Natural killer cell treated with Interleukin-12 subunit alpha and Interleukin-12 subunit beta and Interleukin-15 and Interleukin-18, amount 100 ng/mL, for 72 hours (primary cell): ENCODE measurements around the gene MRC1. TPM values are rescaled to one million over a fixed set of nuclear protein-coding genes. Genes with fewer than 3 reads are reported as not detected.

Source experiments
- ATAC-seq, 2 donors: fragments of 150-1000 bp; cut with Tn5 transposase in 1 of 2; sonication (Bioruptor Pico), chemical (Tn5 transposase) in 1 of 2; 2 replicates each; pipeline ENCODE4 v1.10.0; 2021
- DNase-seq: peaks from one replicate; pipeline ENCODE4 v3.0.0; 2022; ENCODE audit warnings: low spot score
- H3K27ac Mint-ChIP-seq, 2 donors: 1 replicate in 1 of 2; 2 replicates in 1 of 2; pipeline ENCODE4 v1.8.0; 2022; ENCODE audit warnings: mixed read lengths in 2 of 2, mild to moderate bottlenecking in 1 of 2, moderate library complexity in 1 of 2
- H3K27me3 Mint-ChIP-seq, 2 donors: 1 replicate in 1 of 2; 2 replicates in 1 of 2; pipeline ENCODE4 v1.8.0; 2022; ENCODE audit warnings: mixed read lengths in 2 of 2
- H3K36me3 Mint-ChIP-seq: one replicate; pipeline ENCODE4 v1.8.0; 2022; ENCODE audit warnings: mixed read lengths
- H3K4me1 Mint-ChIP-seq, 2 donors: 1 replicate in 1 of 2; 2 replicates in 1 of 2; pipeline ENCODE4 v1.8.0; 2022; ENCODE audit warnings: low read depth in 2 of 2, mixed read lengths in 2 of 2, mild to moderate bottlenecking in 1 of 2
- H3K4me3 Mint-ChIP-seq: one replicate; pipeline ENCODE4 v1.8.0; 2022; ENCODE audit warnings: mixed read lengths
- H3K9me3 Mint-ChIP-seq: 2 replicates; pipeline ENCODE4 v1.8.0; 2022; ENCODE audit warnings: mixed read lengths
- total RNA-seq, 2 donors: library from RNA; stranded (reverse); gene quantifications; one replicate each; pipeline ENCODE4 v1.2.3, GENCODE V29; 2022

MRC1 gene
- total RNA-seq = not detected

DNA sequence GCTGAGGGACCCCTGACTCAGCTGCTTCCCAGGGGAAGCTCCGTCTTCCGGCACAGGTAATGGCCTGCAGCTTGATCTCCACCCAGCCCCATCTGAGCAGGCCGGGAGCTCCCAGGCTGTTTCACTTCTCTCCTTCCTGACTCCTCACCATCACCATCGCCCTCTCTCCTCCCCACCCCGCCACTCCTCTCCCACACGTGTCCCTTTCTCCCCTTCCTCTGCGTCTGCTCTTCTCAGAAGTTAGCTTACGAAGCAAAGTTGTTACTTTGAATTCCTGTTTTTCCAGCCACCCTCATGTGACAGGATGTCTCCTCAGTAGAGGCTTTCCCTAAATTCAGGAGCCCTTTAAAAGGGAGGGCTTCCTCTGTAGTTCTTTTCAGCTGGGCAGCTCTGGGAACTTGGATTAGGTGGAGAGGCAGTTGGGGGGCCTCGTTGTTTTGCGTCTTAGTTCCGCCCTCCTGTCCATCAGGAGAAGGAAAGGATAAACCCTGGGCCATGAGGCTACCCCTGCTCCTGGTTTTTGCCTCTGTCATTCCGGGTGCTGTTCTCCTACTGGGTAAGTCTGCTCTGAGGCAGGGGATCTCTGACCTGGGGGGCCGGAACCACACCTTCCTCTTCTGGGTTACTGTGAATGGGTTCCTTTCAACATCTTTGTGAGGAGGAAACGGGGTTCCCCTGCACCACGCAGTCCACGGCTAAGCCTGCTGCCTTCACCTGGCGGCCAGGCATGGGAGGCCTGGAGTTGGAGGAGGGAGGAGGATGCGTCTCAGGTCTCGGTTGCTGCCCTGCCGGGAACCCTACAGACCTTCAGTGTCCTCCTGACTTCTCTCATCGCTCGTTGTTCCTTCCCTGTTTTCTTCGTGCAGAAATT, at the start of gene MRC1:
MRC1 (plus strand) TSS at position 378 of the 871 bp plus-strand sequence; CDS start at position 496, 118 bp downstream.
- Mint-ChIP-seq H3K27ac (no peak within 1 kb of the TSS), H3K27me3 (peaks cover 25 to 33% of the 10 kb centered on the region in 2 donors), H3K36me3 (no peaks in the 10 kb centered on the region), H3K4me3 (no peak within 1 kb of the TSS), H3K4me1 (peaks cover 5 to 7% of the 10 kb centered on the region in 2 donors), H3K9me3 (no peaks in the 10 kb centered on the region)
- ATAC-seq (no peak), DNase-seq (no peak)

DNA sequence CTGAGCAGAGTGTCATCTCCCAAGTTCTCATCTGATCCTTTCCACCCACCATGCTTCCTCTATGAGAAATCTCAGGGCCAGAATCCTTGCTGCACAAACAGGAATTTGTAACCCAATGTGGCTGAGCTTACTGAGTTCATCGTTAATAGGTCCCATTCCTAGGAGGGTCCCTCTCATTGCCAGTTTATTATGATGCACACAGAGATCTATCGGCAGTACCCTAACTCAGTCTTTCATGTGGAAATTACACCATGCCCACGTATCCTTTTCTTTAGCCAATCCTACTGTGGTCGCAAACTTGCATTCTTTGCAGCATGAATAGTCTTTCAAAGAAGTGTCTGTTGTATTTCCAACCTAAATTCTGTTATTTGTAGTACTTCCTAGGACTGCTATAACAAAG, 45.0 kb upstream of the MRC1 start:
- Mint-ChIP-seq H3K27ac (no peak overlapping the region), H3K36me3 (no peaks in the 10 kb centered on the region), H3K4me1 (no peaks in the 10 kb centered on the region), H3K9me3 (no peaks in the 10 kb centered on the region), H3K27me3 (peaks cover 16 to 29% of the 10 kb centered on the region in 2 donors), H3K4me3 (no peak overlapping the region)
- DNase-seq = no peak
- ATAC-seq = no peak

DNA sequence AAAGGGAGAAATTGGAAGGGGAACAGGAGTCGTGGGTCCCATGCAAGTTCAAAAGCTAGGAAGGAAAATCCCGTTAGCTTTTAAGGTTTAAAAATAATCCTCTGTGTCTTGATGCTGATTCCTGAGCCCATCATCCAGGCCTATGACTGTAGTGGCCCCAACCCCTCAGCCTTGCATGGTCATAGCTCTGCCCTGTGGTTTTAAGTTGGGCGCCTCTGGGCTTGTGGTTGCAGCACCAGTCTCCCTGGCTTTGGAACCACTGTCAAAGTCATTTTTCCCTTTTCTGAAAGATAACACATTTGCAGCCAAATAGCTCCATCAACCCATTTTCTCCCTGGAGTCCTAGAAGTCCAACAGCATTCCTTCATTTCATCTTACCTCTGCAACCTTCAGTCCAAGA, 43.5 kb upstream of the MRC1 start:
- no peak overlapping the region for H3K27ac Mint-ChIP-seq
- peaks cover 18 to 32% of the 10 kb centered on the region in 2 donors for H3K27me3 Mint-ChIP-seq
- no peaks in the 10 kb centered on the region for H3K36me3 Mint-ChIP-seq
- ATAC-seq (no peak), DNase-seq (no peak)
- H3K4me1 Mint-ChIP-seq = no peaks in the 10 kb centered on the region
- no peaks in the 10 kb centered on the region for H3K9me3 Mint-ChIP-seq
- no peak overlapping the region for H3K4me3 Mint-ChIP-seq

DNA sequence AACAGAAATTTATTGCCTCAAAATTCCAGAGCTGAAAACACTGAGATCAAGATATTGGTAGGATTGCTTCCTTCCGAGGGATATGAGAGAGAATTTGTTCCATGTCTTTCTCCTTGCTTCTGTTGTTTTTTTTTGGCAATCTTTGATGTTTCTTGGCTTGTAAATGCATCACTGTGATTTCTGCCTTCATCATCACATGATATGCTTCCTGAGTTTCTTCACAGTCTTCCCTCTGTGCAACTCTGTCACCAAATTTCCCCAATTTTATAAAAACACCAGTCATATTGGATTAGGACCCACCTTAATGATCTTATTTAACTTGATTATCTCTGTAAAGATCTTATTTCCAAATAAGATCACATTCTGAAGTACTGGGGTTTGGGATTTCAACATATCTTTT, 42.4 kb upstream of the MRC1 start:
- Mint-ChIP-seq H3K9me3 (no peaks in the 10 kb centered on the region), H3K27me3 (peaks cover 22 to 41% of the 10 kb centered on the region in 2 donors), H3K36me3 (no peaks in the 10 kb centered on the region), H3K27ac (no peak overlapping the region), H3K4me3 (no peak overlapping the region), H3K4me1 (no peaks in the 10 kb centered on the region)
- DNase-seq (no peak), ATAC-seq (no peak)

DNA sequence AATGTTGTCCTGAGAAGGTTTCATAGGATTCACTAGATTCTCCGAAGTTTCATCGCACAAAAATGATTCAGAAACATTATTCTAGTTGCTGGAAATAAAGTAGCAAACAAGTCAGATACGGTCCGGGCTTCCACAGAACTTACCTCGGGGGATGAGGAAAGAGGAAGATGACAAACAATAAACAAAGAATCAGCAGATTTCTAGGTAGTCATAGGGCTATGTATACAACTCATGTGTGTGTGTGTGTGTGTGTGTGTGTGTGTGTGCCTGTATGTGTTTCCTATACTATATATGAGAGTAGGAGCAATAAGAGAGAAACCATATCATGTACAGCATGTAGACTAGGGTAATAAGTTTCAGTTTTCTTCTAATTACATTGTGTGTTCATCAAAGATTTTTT, 40.7 kb upstream of the MRC1 start:
- no peak overlapping the region for H3K4me3 Mint-ChIP-seq
- no peak overlapping the region for H3K27ac Mint-ChIP-seq
- no peaks in the 10 kb centered on the region for H3K9me3 Mint-ChIP-seq
- ATAC-seq (no peak), DNase-seq (no peak)
- H3K36me3 Mint-ChIP-seq = no peaks in the 10 kb centered on the region
- H3K4me1 Mint-ChIP-seq = no peaks in the 10 kb centered on the region
- H3K27me3 Mint-ChIP-seq = peaks cover 20 to 42% of the 10 kb centered on the region in 2 donors

DNA sequence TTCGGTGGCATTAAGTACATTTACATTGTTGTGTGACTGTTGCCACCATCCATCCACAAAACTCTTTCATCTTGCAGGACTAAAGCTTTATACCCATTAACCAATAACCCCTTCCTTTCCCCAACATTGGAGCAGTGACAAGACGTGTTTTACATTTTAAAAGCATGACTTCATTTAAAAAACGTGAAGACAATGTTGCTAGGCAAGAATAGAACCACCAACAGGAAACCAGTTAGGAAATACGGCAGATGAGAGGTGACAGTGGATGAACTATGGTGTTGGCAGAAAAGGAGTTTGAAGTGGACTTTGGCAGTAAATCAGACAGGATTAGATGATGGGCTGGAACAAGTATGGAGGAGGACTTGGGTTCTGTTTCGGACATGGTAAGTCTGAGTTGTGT, 40.2 kb upstream of the MRC1 start:
- no peak overlapping the region for H3K27ac Mint-ChIP-seq
- no peaks in the 10 kb centered on the region for H3K36me3 Mint-ChIP-seq
- DNase-seq = no peak
- no peak for ATAC-seq
- H3K4me3 Mint-ChIP-seq = no peak overlapping the region
- no peaks in the 10 kb centered on the region for H3K9me3 Mint-ChIP-seq
- peaks cover 19 to 37% of the 10 kb centered on the region in 2 donors for H3K27me3 Mint-ChIP-seq
- no peaks in the 10 kb centered on the region for H3K4me1 Mint-ChIP-seq

DNA sequence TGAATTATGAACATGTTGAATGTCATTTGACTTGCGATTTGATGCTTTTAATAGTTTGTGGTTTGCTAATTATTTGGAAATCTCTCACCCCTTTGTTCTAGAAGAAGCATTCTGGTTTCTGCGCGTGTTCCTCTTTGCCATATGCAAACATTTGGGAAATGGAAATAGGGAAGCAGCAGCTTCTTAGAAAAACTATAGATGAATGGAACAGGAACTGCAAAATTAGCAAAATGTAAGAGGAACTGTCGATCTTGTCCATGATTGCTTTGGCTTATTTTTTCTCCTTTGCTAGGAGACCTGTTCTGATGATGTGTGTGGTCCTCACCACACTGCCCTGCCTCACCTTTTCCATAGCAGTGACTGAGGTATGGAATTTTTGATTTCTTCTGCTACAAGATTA, 38.1 kb upstream of the MRC1 start:
- H3K4me1 Mint-ChIP-seq = no peaks in the 10 kb centered on the region
- DNase-seq = no peak
- H3K36me3 Mint-ChIP-seq = no peaks in the 10 kb centered on the region
- H3K27ac Mint-ChIP-seq = no peak overlapping the region
- peaks cover 16 to 43% of the 10 kb centered on the region in 2 donors for H3K27me3 Mint-ChIP-seq
- no peaks in the 10 kb centered on the region for H3K9me3 Mint-ChIP-seq
- H3K4me3 Mint-ChIP-seq = no peak overlapping the region
- ATAC-seq = no peak

DNA sequence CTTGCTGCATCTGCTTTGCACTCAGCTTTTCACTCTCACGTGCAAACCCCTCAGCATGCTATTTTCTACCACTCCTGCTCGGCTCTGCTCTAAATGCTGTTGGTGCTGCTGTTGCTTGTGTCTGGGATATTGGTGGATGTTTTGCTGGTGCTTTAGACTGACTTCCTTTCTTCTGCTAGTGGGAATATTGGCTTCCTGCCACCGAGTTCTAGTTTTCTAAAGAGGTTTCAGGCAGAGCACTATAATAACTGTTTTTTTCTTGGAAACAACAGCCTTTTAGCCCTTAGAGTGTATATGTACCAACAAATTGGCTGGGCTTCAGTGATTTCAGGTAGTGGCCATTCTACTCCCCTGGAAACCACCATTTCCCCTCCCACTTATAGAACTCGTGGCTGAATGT, 29.4 kb upstream of the MRC1 start:
- peaks cover 0 to 5% of the 10 kb centered on the region in 2 donors for H3K4me1 Mint-ChIP-seq
- H3K9me3 Mint-ChIP-seq = no peaks in the 10 kb centered on the region
- H3K27ac Mint-ChIP-seq = no peak overlapping the region
- peaks cover 3 to 11% of the 10 kb centered on the region in 2 donors for H3K27me3 Mint-ChIP-seq
- no peak overlapping the region for H3K4me3 Mint-ChIP-seq
- H3K36me3 Mint-ChIP-seq = no peaks in the 10 kb centered on the region
- ATAC-seq = no peak
- DNase-seq = no peak

DNA sequence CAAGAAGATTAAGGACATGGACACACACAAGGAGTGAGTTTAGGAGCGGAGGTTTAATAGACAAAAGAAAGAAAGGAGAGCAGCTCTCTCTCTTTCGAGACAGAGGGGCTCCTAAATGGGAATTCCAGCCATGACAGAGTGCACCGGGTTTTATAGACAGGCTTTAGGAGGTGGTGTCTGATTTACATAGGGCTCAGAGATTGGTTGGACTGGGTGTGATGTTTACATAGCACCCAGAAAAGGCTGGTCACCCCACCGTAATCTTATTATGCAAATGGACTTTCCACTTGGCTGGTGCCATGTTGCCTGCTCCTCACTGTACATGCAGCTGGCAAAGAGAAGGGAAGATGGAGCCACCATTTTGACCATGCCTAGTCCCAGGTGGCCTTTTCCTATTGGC, 28.4 kb upstream of the MRC1 start:
- no peak overlapping the region for H3K4me3 Mint-ChIP-seq
- no peak for ATAC-seq
- no peaks in the 10 kb centered on the region for H3K9me3 Mint-ChIP-seq
- peaks cover 0 to 5% of the 10 kb centered on the region in 2 donors for H3K4me1 Mint-ChIP-seq
- H3K27ac Mint-ChIP-seq = no peak overlapping the region
- H3K27me3 Mint-ChIP-seq = peaks cover 3 to 7% of the 10 kb centered on the region in 2 donors
- DNase-seq = no peak
- no peaks in the 10 kb centered on the region for H3K36me3 Mint-ChIP-seq

DNA sequence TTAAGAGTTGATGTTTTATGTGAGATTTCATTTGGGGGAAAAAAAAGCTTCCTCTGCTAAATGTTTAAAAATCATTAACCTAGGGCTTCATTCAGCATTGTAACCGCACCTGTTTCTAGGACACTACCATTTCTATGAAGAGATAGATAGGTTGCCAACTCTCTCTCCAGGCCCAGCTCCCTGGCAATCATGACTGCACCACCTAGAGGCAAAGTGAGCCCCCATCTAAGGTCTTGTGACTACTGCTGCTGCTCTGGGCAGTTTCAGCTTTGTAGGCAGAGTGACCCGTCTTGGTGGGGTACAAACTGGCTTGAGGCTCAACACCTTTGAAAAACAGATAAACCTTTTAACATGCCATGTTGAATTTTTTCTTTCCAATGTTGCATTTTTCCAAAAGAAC, 27.3 kb upstream of the MRC1 start:
- no peak overlapping the region for H3K4me3 Mint-ChIP-seq
- no peak overlapping the region for H3K27ac Mint-ChIP-seq
- no peaks in the 10 kb centered on the region for H3K9me3 Mint-ChIP-seq
- no peaks in the 10 kb centered on the region for H3K36me3 Mint-ChIP-seq
- peaks cover 0 to 5% of the 10 kb centered on the region in 2 donors for H3K4me1 Mint-ChIP-seq
- no peak for DNase-seq
- H3K27me3 Mint-ChIP-seq = peaks cover 3 to 7% of the 10 kb centered on the region in 2 donors
- ATAC-seq = no peak

DNA sequence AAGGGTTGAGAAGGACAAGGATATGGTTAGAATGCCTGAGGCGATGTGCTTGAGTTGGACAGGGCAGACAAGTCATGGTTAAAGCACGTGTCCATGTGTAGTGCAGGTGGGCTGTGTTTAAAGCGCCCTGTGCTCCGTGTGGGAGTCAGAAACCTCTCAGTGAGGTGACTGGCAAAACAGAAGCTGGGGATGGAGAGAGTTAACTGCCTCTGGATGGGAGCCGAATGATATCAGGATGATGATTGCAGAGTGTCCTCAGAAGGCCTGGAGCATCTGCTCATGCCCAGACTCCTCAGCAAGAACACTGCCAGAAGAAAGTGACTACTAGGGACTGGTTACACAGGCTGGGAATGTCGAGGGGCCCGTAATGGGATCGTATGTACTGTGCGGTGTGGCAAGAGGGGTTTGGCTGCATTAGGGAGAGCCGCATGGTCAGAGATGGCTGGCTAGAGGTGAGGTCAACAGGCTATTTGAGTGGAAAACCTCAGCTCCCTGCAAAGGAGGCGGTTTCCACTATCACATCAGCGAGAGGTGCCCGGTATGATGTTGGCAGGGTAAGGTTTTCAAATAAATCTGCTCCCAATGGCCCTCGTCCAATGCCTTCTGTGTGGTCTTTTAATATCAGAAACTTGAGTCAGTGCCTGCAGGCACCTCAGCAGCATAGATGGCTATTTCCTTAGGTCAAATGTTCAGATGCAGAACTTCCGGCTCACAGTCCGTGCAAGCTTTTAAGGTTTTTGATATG, 26.1 kb upstream of the MRC1 start:
- DNase-seq (no peak), ATAC-seq (no peak)
- Mint-ChIP-seq H3K36me3 (no peaks in the 10 kb centered on the region), H3K27ac (no peak overlapping the region), H3K4me1 (peaks cover 0 to 5% of the 10 kb centered on the region in 2 donors), H3K27me3 (peaks cover 3 to 7% of the 10 kb centered on the region in 2 donors), H3K4me3 (no peak overlapping the region), H3K9me3 (no peaks in the 10 kb centered on the region)

DNA sequence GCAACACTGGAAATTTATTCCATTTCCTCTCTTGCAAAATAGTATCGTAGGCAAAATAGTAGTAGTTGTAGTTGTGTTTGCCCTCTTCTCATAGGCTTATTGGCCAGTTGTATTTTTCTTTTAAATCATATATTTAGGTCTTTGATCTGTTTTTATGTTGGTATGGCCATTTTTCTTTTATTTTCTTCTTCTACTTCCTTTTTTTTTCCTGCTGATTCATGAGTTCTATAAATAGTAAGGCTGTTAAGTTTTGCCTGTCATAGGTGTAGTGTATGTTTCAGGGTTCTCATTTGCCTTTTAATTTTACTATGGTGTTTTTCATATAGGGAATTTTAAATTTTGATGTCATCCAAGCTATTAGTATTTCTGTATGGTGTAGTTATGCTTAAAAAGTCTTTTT, 25.4 kb upstream of the MRC1 start:
- no peak overlapping the region for H3K4me3 Mint-ChIP-seq
- H3K9me3 Mint-ChIP-seq = no peaks in the 10 kb centered on the region
- peaks cover 3 to 7% of the 10 kb centered on the region in 2 donors for H3K27me3 Mint-ChIP-seq
- ATAC-seq = no peak
- DNase-seq = no peak
- H3K4me1 Mint-ChIP-seq = peaks cover 0 to 5% of the 10 kb centered on the region in 2 donors
- H3K36me3 Mint-ChIP-seq = no peaks in the 10 kb centered on the region
- H3K27ac Mint-ChIP-seq = no peak overlapping the region

DNA sequence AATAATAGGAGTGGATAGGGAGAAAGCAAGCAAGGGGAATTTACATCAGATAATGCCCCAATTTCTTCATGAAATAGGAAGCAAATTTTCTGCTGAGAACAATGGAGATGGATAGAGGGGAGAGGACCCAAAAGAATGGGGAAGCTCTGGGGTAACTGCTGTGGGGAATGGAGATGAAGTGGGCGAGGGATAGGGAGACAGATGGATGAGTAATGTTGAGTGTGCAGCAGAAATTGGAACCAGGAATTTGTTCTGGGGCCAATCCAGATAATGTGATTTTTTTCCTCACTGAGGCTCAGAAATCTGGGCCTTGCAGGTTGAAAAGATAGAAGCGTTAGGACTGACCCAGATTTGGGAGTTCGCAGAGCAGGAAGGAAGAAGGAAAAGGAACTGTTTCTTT, 24.5 kb upstream of the MRC1 start:
- H3K27me3 Mint-ChIP-seq = peaks cover 2 to 7% of the 10 kb centered on the region in 2 donors

DNA sequence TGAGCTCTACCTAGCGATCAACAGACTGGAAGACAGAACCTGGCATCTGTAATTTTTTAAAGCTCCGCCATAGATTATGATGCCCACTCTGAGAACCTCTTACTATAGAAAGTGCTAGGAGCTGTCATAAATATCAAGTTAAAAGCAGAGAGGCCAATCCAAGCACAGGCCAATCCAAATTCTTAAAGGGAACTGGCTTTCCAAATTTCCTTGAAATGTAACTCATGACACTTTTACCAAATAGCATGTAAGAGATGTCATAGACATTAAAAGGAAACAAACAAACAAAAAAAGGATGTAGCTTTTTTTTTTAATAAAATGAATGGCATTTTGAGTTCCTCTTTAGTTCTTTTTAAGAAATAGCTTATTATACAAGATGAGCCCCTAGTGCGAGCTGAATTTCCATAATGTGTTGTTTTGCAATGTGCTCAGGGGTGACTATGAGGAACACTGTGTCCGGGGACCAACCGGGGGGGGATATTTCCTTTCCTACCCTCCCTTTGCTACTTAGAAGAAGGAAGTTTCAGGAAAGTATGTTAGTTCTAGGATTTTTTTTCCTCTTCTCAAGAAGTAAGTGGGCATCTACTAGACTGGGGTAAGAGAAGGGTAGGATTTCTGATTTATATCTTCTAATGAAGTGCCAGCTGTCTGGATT, 23.7 kb upstream of the MRC1 start:
- Mint-ChIP-seq H3K4me1 (peaks cover 0 to 5% of the 10 kb centered on the region in 2 donors), H3K9me3 (no peaks in the 10 kb centered on the region), H3K4me3 (no peak overlapping the region), H3K27ac (no peak overlapping the region), H3K36me3 (no peaks in the 10 kb centered on the region), H3K27me3 (peaks cover 0 to 7% of the 10 kb centered on the region in 2 donors)
- DNase-seq (no peak), ATAC-seq (no peak)

More for the DNA sequence above, 24.5 kb upstream of the MRC1 start:
- Mint-ChIP-seq H3K4me3 (no peak overlapping the region), H3K36me3 (no peaks in the 10 kb centered on the region), H3K4me1 (peaks cover 0 to 5% of the 10 kb centered on the region in 2 donors), H3K9me3 (no peaks in the 10 kb centered on the region), H3K27ac (no peak overlapping the region)
- DNase-seq (no peak), ATAC-seq (no peak)
